HEK293 (cell line): ENCODE measurements around the gene PAX1.

Experiments used
- CTCF ChIA-PET: fragments of 350-600 bp; formaldehyde crosslinking; extraction: SDS; loops from one replicate; lab custom pipeline; 2021; ENCODE audit warnings: antibody characterized with exemption; lab: Yijun Ruan, JAX
- POLR2A ChIA-PET: fragments of 300-600 bp; formaldehyde crosslinking; extraction: SDS; loops from one replicate; lab custom pipeline; 2020; ENCODE audit warnings: antibody characterized with exemption, inconsistent platforms; lab: Yijun Ruan, JAX
- H3K27ac ChIP-seq: fragments of 200-500 bp; sonication (Bioruptor generic); 2 replicates; pipeline ENCODE4 v1.5.1; 2014; ENCODE audit warnings: low read depth, low read length, control low read depth, inconsistent platforms; ENCODE audit errors: extremely low read depth
- H3K36me3 ChIP-seq, 2 experiments: fragments of 200-500 bp in 1 of 2; sonication (Bioruptor generic) in 1 of 2; 1 replicate in 1 of 2; 2 replicates in 1 of 2; pipeline ENCODE4 v1.5.1; 2014 to 2017; ENCODE audit warnings: inconsistent platforms in 2 of 2, low read length in 2 of 2; ENCODE audit not compliant: control insufficient read depth in 2 of 2, insufficient read depth in 1 of 2
- H3K4me1 ChIP-seq: fragments of 200-500 bp; sonication (Bioruptor generic); 2 replicates; pipeline ENCODE4 v1.5.1; 2014; ENCODE audit warnings: mild to moderate bottlenecking, low read length, inconsistent platforms; ENCODE audit not compliant: control insufficient read depth, insufficient read depth
- H3K4me3 ChIP-seq: 2 replicates; pipeline ENCODE4 v1.5.1; 2011; ENCODE audit warnings: low read depth, mild to moderate bottlenecking, control low read depth, low read length, moderate library complexity
- H3K9me3 ChIP-seq: fragments of 200-500 bp; sonication (Bioruptor generic); 2 replicates; pipeline ENCODE4 v1.5.1; 2014; ENCODE audit warnings: low read depth, low read length, inconsistent platforms; ENCODE audit not compliant: control insufficient read depth, insufficient read depth
- BCL6B ChIP-seq: fragments of 450-650 bp; formaldehyde crosslinking; IDR thresholded peaks from 2 replicates; pipeline ENCODE4 v1.5.1; 2017; ENCODE audit warnings: missing biosample characterization, missing genetic modification characterization
- HIC1 ChIP-seq: fragments of 450-650 bp; formaldehyde crosslinking; IDR thresholded peaks from 2 replicates; pipeline ENCODE4 v1.5.1; 2016; ENCODE audit warnings: missing biosample characterization, missing genetic modification characterization
- PBX3 ChIP-seq: sonication (generic); formaldehyde crosslinking; IDR thresholded peaks from 2 replicates; pipeline ENCODE4 v1.8.1; 2022; ENCODE audit warnings: mild to moderate bottlenecking, moderate library complexity, missing genetic modification reagents
- PRDM1 ChIP-seq: fragments of 450-650 bp; formaldehyde crosslinking; IDR thresholded peaks from 2 replicates; pipeline ENCODE4; 2016; ENCODE audit warnings: missing biosample characterization, missing genetic modification characterization
- PRDM10 ChIP-seq: fragments of 450-650 bp; formaldehyde crosslinking; IDR thresholded peaks from 2 replicates; pipeline ENCODE4 v1.5.1; 2016; ENCODE audit warnings: missing biosample characterization, missing genetic modification characterization
- PRDM2 ChIP-seq: fragments of 450-650 bp; formaldehyde crosslinking; IDR thresholded peaks from 2 replicates; pipeline ENCODE4 v1.5.1; 2016; ENCODE audit warnings: missing biosample characterization, missing genetic modification characterization, borderline replicate concordance
- ZEB2 ChIP-seq: fragments of 450-650 bp; formaldehyde crosslinking; IDR thresholded peaks from 2 replicates; pipeline ENCODE4 v1.5.1; 2016; ENCODE audit warnings: missing biosample characterization, missing genetic modification characterization
- ZNF10 ChIP-seq: fragments of 450-650 bp; formaldehyde crosslinking; IDR thresholded peaks from 2 replicates; pipeline ENCODE4 v1.5.1; 2017; ENCODE audit warnings: missing biosample characterization, missing genetic modification characterization
- ZNF148 ChIP-seq: fragments of 450-650 bp; formaldehyde crosslinking; IDR thresholded peaks from 2 replicates; pipeline ENCODE4 v1.5.0; 2017; ENCODE audit warnings: missing biosample characterization, missing genetic modification characterization, borderline replicate concordance
- ZNF16 ChIP-seq: fragments of 450-650 bp; formaldehyde crosslinking; IDR thresholded peaks from 2 replicates; pipeline ENCODE4 v1.5.1; 2016; ENCODE audit warnings: low read depth, missing biosample characterization, missing genetic modification characterization
- ZNF169 ChIP-seq: fragments of 450-650 bp; formaldehyde crosslinking; IDR thresholded peaks from 2 replicates; pipeline ENCODE4 v1.5.1; 2016; ENCODE audit warnings: missing biosample characterization, missing genetic modification characterization
- ZNF221 ChIP-seq: fragments of 450-650 bp; formaldehyde crosslinking; IDR thresholded peaks from 2 replicates; pipeline ENCODE4 v1.5.1; 2017; ENCODE audit warnings: missing biosample characterization, missing genetic modification characterization, borderline replicate concordance
- ZNF266 ChIP-seq: fragments of 450-650 bp; formaldehyde crosslinking; IDR thresholded peaks from 2 replicates; pipeline ENCODE4 v1.5.1; 2016; ENCODE audit warnings: missing biosample characterization, missing genetic modification characterization, low read depth
- ZNF704 ChIP-seq: fragments of 450-650 bp; formaldehyde crosslinking; IDR thresholded peaks from 2 replicates; pipeline ENCODE4 v1.5.1; 2016; ENCODE audit warnings: missing biosample characterization, missing genetic modification characterization
- ZNF747 ChIP-seq: fragments of 450-650 bp; formaldehyde crosslinking; IDR thresholded peaks from 2 replicates; pipeline ENCODE4 v1.5.1; 2016; ENCODE audit warnings: missing biosample characterization, missing genetic modification characterization

PAX1 gene

GRCh38 chr20:21681922-21682318 is 23.5 kb upstream of the PAX1 start:
- ChIA-PET POLR2A (no interaction called here), CTCF (interaction anchor here (2.0 to 2.6 kb wide), 2 partner anchors 10 to 21 kb away, joined by 5 to 11 read pairs; no protein-coding TSS in a partner anchor)
- Histone ChIP-seq H3K9me3 (no peaks in the 10 kb centered on the region), H3K4me3 (no peak overlapping the region), H3K36me3 (no peaks in the 10 kb centered on the region), H3K27ac (no peak overlapping the region), H3K4me1 (peaks cover 4% of the 10 kb centered on the region; the same call in 1 of the 2 replicates)
- TF ChIP-seq BCL6B (tag by site-specific recombination) (no peak), HIC1 (tag by site-specific recombination) (no peak), ZNF704 (tag by site-specific recombination) (no peak), ZNF10 (tag by site-specific recombination) (no peak), ZNF221 (tag by site-specific recombination) (no peak), ZNF169 (tag by site-specific recombination) (no peak), ZNF266 (tag by site-specific recombination) (no peak), ZNF747 (tag by site-specific recombination) (no peak), ZNF16 (tag by site-specific recombination) (no peak), ZNF148 (tag by site-specific recombination) (no peak), ZEB2 (tag by site-specific recombination) (no peak), PRDM10 (tag by site-specific recombination) (no peak), PRDM1 (no peak), PRDM2 (tag by site-specific recombination) (no peak), PBX3 (CRISPR knock-in tag) (no peak)
